Pancreas (tissue), 10 donors: Measurements from ENCODE around the gene ZNF652. TPM values are rescaled to one million over a fixed set of nuclear protein-coding genes. Genes with fewer than 3 reads are reported as not detected.

Source experiments
- ATAC-seq, 4 donors: fragments of 200-7000 bp; cut with Tn5 transposase; one replicate each; pipeline versions ENCODE4 v1.8.0 to v1.9.1; 2020; ENCODE audit warnings: mild to moderate bottlenecking in 4 of 4, moderate library complexity in 4 of 4
- DNase-seq, 6 donors: peaks; one replicate each; pipeline ENCODE4 v3.0.0-alpha.2; 2020
- FAIRE-seq: peaks from 2 replicates; lab custom pipeline; 2012; peaks lifted over from hg19 to GRCh38; lab: Jason Lieb, UNC
- H3K27ac ChIP-seq, 4 donors: fragments of 200-600 bp; sonication (generic); 1 replicate in 3 of 4; 2 replicates in 1 of 4; pipeline versions ENCODE4 v1.5.0 to v1.8.0; 2020
- H3K27me3 ChIP-seq, 4 donors: fragments of 200-600 bp; one replicate each; pipeline ENCODE4 v1.8.0; 2021
- H3K36me3 ChIP-seq, 3 donors: fragments of 200-600 bp; sonication (generic) in 1 of 3; one replicate each; pipeline versions ENCODE4 v1.5.0 to v1.8.0; 2020 to 2021
- H3K4me1 ChIP-seq, 3 donors: fragments of 200-600 bp; one replicate each; pipeline ENCODE4 v1.8.0; 2021
- H3K4me3 ChIP-seq, 4 donors: fragments of 200-600 bp; sonication (generic) in 2 of 4; one replicate each; pipeline versions ENCODE4 v1.5.0 to v1.8.0; 2020 to 2021
- H3K9me3 ChIP-seq, 4 donors: fragments of 200-600 bp; one replicate each; pipeline ENCODE4 v1.8.0; 2021
- WGBS, 2 donors: extraction: QIAGEN DNeasy Blood & Tissue Kit; methylation state at CpG; one replicate each; pipeline ENCODE4 v1.1.7; 2013; 5-methylcytosine and 5-hydroxymethylcytosine counted together
- intact Hi-C, 3 donors: fragments of 100-400 bp; cut with DNase I; formaldehyde crosslinking; loops; one replicate each; pipeline versions ENCODE4 v1.11.1 to v1.14.2; 2022
- polyA plus RNA-seq, 2 donors: library from polyadenylated mRNA; stranded (reverse); fragments of 200-250 nt; gene quantifications; one replicate each; pipeline ENCODE4 v1.2.3, GENCODE V29; 2013
- total RNA-seq, 6 donors: library from RNA; stranded (reverse); fragmentation: NEBNext Ultra II Directional in 4 of 6; extraction: Animal tissue kit (Norgen Biotek cat#: 25700) in 4 of 6; gene quantifications; one replicate each; pipeline versions ENCODE4 v1.2.1 to v1.2.4, GENCODE V29; 2021 to 2023
- TF ChIP-seq, protein P1 (sequence below), 4 donors: fragments of 200-600 bp; sonication (generic) in 3 of 4; IDR thresholded peaks; one replicate each; pipeline versions ENCODE4 v1.5.0 to v1.8.0; 2021; ENCODE audit warnings: antibody characterized with exemption in 4 of 4
- donor health status: healthy with polysubstance abuse.
- donor health status: DM: no; HTN: no; CAD: no; lungs with moderate emphysema.
- donor health status: DM: no; HTN: no; CAD: no.
- donor health status: control.
- donor health status: control.
- donor health status: Bipolar disorder and iron deficiency.
- donor health status: DM: yes; HTN: yes; CAD: no.
- donor health status: DM: no; HTN: no; CAD: no.
- donor health status: DM: no; HTN: no; CAD: no.
- donor health status: DM: yes; HTN: yes; CAD: no.

The ZNF652 gene
- total and polyA plus RNA-seq, 8 donors = 16.8 to 32.4 (median 20.5) TPM

- no peaks in the 10 kb centered on the region for H3K9me3 ChIP-seq
- 73 to 76% methylated on average over 7 of the region's 7 CpGs for WGBS, 2 donors
- FAIRE-seq (no peak), DNase-seq (no peak), ATAC-seq (no peak)
- H3K36me3 ChIP-seq = no peaks in the 10 kb centered on the region
- no peak overlapping the region for H3K4me3 ChIP-seq
- TF ChIP-seq, protein P1, sequence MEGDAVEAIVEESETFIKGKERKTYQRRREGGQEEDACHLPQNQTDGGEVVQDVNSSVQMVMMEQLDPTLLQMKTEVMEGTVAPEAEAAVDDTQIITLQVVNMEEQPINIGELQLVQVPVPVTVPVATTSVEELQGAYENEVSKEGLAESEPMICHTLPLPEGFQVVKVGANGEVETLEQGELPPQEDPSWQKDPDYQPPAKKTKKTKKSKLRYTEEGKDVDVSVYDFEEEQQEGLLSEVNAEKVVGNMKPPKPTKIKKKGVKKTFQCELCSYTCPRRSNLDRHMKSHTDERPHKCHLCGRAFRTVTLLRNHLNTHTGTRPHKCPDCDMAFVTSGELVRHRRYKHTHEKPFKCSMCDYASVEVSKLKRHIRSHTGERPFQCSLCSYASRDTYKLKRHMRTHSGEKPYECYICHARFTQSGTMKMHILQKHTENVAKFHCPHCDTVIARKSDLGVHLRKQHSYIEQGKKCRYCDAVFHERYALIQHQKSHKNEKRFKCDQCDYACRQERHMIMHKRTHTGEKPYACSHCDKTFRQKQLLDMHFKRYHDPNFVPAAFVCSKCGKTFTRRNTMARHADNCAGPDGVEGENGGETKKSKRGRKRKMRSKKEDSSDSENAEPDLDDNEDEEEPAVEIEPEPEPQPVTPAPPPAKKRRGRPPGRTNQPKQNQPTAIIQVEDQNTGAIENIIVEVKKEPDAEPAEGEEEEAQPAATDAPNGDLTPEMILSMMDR (IDR thresholded peaks at IDR 0.05) = no peak
- no peaks in the 10 kb centered on the region for H3K27me3 ChIP-seq
- no peak overlapping the region for H3K27ac ChIP-seq
- no peaks in the 10 kb centered on the region for H3K4me1 ChIP-seq
- intact Hi-C loops = loop anchor here in 1 of 3 donors (10.0 kb wide), 1 partner anchor 58 kb away; no protein-coding TSS in a partner anchor
Observed at GRCh38 chr17:49382556-49382955, 20.5 kb upstream of the ZNF652 start.

GRCh38 chr17:49381793-49382192 is 19.7 kb upstream of the ZNF652 start:
- 87 to 91% methylated on average over 5 of the region's 5 CpGs for WGBS, 2 donors
- intact Hi-C loops = loop anchor here in 1 of 3 donors (10.0 kb wide), 1 partner anchor 57 kb away; no protein-coding TSS in a partner anchor

GRCh38 chr17:49381033-49381432 is 19.0 kb upstream of the ZNF652 start:
- TF ChIP-seq, protein P1 (IDR thresholded peaks at IDR 0.05) = no peak
- Histone ChIP-seq H3K27ac (no peak overlapping the region), H3K27me3 (no peaks in the 10 kb centered on the region), H3K4me3 (no peak overlapping the region), H3K4me1 (no peaks in the 10 kb centered on the region), H3K36me3 (no peaks in the 10 kb centered on the region), H3K9me3 (no peaks in the 10 kb centered on the region)
- ATAC-seq (peak in 3 of 4 donors; percentile 31 to 84 (median 58)), FAIRE-seq (no peak), DNase-seq (no peak)
- 19 to 33% methylated on average over 1 of the region's 1 CpG for WGBS, 2 donors
- intact Hi-C loops = loop anchor here in 1 of 3 donors (10.0 kb wide), 1 partner anchor 56 kb away; no protein-coding TSS in a partner anchor

More at GRCh38 chr17:49381793-49382192, 19.7 kb upstream of the ZNF652 start:
- no peaks in the 10 kb centered on the region for H3K36me3 ChIP-seq
- H3K27me3 ChIP-seq = no peaks in the 10 kb centered on the region
- H3K4me3 ChIP-seq = no peak overlapping the region
- ATAC-seq = no peak
- no peak overlapping the region for H3K27ac ChIP-seq
- no peaks in the 10 kb centered on the region for H3K4me1 ChIP-seq
- TF ChIP-seq, protein P1 (IDR thresholded peaks at IDR 0.05) = no peak
- no peak for DNase-seq
- no peaks in the 10 kb centered on the region for H3K9me3 ChIP-seq
- FAIRE-seq = no peak

DNA sequence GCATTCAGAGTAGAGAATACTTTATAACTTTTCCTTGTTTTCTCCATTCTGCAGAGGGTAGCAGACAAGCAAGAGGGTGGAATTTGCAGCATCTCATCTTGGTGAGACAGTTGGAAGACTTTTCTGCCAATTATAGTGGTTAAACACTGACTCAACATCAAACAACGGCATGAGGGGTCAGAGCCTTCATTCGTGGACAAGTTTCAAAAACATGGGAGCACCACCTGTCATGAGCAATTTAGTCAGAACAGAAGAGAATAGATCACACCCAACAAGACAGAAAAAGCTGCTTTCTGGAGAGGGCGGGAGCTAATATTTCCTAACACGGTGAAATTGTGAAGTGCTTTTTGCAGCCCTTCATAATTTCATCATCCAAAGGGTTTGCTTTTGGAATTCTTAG is 17.9 kb upstream of the ZNF652 start:
- FAIRE-seq (no peak), DNase-seq (no peak), ATAC-seq (no peak)
- intact Hi-C loops = loop anchor here in 1 of 3 donors (10.0 kb wide), 1 partner anchor 55 kb away; no protein-coding TSS in a partner anchor
- Histone ChIP-seq H3K9me3 (no peaks in the 10 kb centered on the region), H3K27me3 (no peaks in the 10 kb centered on the region), H3K4me1 (no peaks in the 10 kb centered on the region), H3K4me3 (no peak overlapping the region), H3K36me3 (no peaks in the 10 kb centered on the region), H3K27ac (no peak overlapping the region)
- TF ChIP-seq, protein P1 (IDR thresholded peaks at IDR 0.05) = no peak
- WGBS, 2 donors = 71 to 77% methylated on average over 4 of the region's 4 CpGs

- TF ChIP-seq, protein P1 (IDR thresholded peaks at IDR 0.05) = no peak
- Histone ChIP-seq H3K27me3 (no peaks in the 10 kb centered on the region), H3K9me3 (no peaks in the 10 kb centered on the region), H3K36me3 (no peaks in the 10 kb centered on the region), H3K4me1 (no peaks in the 10 kb centered on the region), H3K27ac (no peak overlapping the region), H3K4me3 (no peak overlapping the region)
- FAIRE-seq (no peak), DNase-seq (no peak), ATAC-seq (no peak)
- 66 to 74% methylated on average over 5 of the region's 5 CpGs for WGBS, 2 donors
- intact Hi-C loops = no loop called here
Observed at GRCh38 chr17:49378311-49378710, 16.3 kb upstream of the ZNF652 start.
